Activated CD8-positive, alpha-beta memory T cell treated with anti-CD3 and anti-CD28 coated beads for 36 hours (primary cell): ENCODE data around the gene TXNDC5. TPM values are rescaled to one million over a fixed set of nuclear protein-coding genes. Genes with fewer than 3 reads are reported as not detected.
"Not testable (repeated sequence)": the region's sequence is repeated elsewhere in the genome, so short reads cannot be mapped to it uniquely, and the experiment has no call there.

Experiments used
- CTCF ChIA-PET: fragments of 350-600 bp; sonication (Branson Sonifier 250); formaldehyde crosslinking; loops from one replicate; lab custom pipeline; 2021; ENCODE audit warnings: antibody characterized with exemption; lab: Charles Lee
- POLR2A ChIA-PET: fragments of 350-600 bp; sonication (Branson Sonifier 250); formaldehyde crosslinking; loops from one replicate; lab custom pipeline; 2021; ENCODE audit warnings: antibody characterized with exemption; lab: Charles Lee
- total RNA-seq, 2 experiments: library from RNA; stranded (reverse); gene quantifications; one replicate each; pipeline ENCODE4 v1.2.3, GENCODE V29; 2021

TXNDC5 gene
- total RNA-seq, 2 experiments from 2014 or later = 85.5 to 89.4 TPM

GRCh38 chr6:7899889-7900213 is 10.7 kb downstream of the TXNDC5 start:
- POLR2A ChIA-PET = no interaction called here
- CTCF ChIA-PET = no interaction called here

GRCh38 chr6:7899101-7899888 is 11.3 kb downstream of the TXNDC5 start:
- ChIA-PET POLR2A (no interaction called here), CTCF (no interaction called here)

GRCh38 chr6:7898193-7898586 is 12.4 kb downstream of the TXNDC5 start:
- POLR2A ChIA-PET, CTCF ChIA-PET: not testable (repeated sequence)

DNA sequence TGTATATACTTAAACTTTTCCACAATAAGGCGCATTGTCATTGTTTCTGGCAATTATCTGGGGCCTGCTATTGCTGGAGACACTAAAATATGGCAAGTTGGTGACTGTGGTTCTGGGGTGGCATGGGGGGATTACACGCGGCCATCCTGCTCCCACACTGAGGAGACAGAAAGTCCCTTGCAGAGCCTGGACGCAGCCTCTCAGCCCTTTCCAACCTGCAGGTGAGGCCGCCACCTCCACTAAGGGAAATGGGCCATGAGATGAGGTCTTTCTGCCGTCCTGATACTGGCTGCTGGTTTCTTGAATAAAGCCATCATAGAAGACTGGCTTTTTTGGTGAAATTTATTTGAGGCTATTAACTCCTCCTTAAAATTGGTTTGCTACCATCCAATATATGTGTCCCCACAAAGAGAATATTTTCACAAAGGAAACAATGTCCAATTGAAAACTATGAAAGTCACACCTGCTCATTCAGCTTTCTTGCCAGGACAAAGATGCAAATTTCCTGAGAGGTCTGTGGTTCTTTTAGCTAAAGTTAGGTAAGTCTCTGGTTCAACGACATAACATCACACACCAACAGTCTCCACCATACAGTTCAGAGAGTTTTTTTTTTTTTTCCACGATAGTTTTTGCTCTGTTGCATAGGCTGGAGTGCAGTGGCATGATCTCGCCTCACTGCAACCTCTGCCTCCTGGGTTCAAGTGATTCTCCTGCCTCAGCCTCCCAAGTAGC is 13.0 kb downstream of the TXNDC5 start:
- POLR2A ChIA-PET = no interaction called here
- CTCF ChIA-PET = no interaction called here

DNA sequence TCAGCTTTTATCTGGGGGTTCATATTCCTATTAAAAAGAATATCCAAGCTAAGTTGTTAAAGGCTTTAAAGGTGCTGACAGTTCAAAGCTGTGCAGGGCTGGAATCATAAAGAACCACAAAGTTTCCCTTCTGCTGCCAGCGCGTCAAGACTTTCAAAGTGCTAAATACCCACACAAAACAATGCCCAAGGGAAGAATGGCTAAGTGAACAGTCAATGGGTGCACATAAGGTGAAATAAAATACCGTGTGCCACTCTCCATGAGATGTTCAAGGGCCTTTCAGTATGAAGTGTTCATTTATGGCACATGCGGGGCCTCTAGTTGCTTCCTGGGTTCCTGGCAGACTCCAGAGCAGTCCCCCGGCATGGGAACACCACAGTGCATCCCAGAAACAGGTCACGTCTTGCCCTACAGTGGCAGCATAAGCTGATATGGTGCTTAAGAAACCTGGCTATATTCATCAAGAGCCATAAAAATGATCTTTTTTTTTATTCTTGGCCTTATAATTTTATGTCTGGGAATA is 14.1 kb downstream of the TXNDC5 start:
- CTCF ChIA-PET = no interaction called here
- POLR2A ChIA-PET = no interaction called here

DNA sequence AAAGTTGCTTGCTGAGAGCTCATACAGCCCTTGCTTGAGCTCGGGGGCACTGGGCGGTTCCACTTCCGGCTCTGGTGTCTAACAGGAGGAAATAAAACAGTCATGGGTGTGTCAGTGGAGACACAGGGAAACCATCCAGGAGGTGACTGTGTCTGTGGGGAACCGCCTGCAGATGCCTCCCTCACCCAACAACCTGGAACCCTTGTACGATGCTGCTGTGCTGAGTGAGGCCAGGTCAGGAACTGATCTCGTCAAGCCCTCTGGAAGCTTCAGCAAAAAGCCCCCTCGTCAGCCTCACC is 15.5 kb downstream of the TXNDC5 start:
- ChIA-PET POLR2A (no interaction called here), CTCF (no interaction called here)

GRCh38 chr6:7894262-7895124 is 16.1 kb downstream of the TXNDC5 start:
- POLR2A ChIA-PET = no interaction called here
- CTCF ChIA-PET = no interaction called here

DNA sequence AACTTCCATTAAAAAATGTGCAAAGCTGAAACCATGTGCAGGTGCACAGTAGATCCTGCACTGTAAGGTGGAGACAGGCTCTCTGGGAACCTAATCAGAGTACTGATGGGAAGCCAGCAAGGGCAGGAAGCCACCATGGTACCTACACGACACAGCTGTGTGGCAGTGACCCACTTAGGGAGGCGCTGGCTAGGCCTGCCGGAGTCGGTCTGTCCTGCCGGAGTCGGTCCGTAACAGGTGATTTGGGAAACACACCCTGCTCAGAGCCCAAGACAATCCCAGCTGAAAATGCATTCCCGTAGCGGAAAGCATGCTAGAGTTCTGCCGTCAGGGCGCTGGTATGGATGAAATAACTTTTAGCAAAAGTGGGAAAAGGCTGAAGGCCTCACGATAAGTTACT is 17.2 kb downstream of the TXNDC5 start:
- POLR2A ChIA-PET = no interaction called here
- CTCF ChIA-PET = no interaction called here

- CTCF ChIA-PET = not testable (repeated sequence)
Measured at GRCh38 chr6:7892367-7892766, 18.2 kb downstream of the TXNDC5 start.

DNA sequence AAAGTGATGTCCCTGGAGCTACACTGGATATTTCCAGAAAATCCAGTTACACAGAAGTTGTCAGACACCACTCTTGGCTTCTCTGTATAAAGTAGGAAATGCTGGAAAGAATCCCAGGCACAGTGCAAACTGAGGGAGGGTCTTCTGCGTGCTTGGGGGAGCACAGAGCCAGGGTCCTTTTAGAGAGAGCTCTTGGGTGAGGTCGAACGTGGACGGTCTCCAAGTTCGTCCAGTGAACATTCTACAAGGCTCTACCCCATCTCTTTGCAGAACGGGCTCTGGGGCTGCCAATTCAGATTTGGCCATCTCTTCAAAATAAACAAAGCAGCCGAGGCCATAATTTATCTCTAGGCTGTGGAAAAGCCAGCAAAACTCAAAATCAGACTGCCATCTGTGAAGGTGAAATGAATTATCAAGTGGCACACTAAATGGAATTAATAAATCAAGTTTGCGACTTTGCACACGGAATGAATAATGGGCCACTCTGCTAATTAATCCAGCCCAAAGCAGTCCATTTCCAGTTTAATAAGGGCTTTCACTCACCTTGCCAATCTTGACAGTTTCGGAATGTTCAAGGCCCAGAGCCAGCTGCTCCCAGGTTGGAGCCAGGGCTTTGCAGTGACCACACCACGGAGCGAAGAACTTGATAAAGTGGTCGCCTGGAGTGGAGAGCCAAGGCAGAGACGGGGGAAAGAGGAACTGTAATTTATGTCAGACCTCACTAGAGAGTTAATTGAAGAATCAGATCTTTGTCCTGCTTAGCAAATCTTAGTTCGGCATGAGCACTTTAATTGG is 19.3 kb downstream of the TXNDC5 start:
- POLR2A ChIA-PET = no interaction called here

More at GRCh38 chr6:7892367-7892766, 18.2 kb downstream of the TXNDC5 start:
- POLR2A ChIA-PET = not testable (repeated sequence)

DNA sequence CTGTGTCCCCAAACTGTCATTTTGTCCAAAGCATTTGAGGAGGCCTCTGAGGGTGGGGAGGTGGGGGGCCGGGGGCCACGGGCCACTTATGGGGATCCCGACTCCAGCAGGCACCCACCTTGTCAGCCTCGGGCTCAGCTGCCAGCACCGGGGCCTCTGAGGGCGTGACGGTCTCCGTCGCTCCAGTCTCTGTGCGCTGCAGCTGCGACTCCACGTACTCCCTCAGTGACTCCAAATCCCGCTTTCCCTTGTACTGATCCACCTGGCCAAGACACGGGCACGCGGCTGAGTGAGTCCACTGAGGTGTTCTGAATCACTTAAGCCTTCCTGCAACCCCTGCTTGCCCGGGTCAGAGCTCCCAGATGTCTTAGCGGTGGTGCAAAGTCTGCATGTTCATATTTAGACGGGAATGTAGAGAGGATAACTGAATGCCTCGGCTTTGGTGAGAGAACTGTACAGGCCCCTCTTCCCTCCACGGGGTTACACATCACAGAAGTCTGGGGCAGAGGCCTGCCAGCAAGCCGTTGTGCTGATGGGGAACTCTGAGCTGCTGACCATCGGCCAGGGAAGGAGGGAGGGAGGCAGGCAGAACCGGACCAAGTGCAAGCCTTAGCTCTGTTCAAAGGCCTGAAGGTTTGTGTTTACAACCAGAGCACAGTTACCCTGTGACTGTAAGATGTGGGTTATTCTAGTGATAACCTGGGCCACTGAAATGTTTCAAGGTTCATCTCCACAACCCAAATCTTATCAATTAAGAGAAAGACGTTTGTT is 21.8 kb downstream of the TXNDC5 start:
- ChIA-PET CTCF (no interaction called here), POLR2A (no interaction called here)

More for the DNA sequence above, 19.3 kb downstream of the TXNDC5 start:
- CTCF ChIA-PET = no interaction called here

DNA sequence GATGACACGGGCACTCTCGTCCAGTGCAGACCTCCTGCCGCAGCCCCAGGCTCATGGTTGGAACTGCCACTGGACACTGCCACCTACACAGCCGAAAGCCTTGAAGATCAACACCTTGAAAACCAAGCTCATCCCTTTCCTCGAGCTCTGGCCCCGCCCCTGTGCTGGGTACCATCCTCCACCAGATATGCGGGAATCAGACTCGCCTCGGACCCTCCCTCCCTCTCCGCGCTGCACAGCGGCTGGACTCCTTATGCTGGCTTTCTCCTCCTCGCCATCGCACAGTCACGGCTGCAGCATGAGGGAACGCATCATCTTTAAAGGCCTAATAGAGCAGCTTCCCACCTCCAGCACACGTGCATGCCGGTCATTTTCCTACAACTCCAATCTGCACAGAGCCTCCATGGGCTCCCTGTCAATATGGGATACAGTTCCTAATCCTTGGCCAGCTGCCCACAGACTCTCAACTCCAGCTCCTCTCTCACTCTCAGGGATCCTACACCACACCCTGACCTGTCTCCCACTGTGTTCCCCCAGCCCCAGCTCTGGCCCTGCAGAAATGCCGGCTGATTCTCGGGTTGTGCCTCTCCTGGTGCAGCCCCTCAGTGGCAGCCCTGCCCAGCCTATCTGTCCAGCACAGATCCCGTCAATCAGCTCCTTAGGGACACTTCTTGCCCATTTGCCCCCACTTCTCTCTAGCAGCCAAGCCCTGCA is 23.2 kb downstream of the TXNDC5 start:
- ChIA-PET CTCF (no interaction called here), POLR2A (no interaction called here)

DNA sequence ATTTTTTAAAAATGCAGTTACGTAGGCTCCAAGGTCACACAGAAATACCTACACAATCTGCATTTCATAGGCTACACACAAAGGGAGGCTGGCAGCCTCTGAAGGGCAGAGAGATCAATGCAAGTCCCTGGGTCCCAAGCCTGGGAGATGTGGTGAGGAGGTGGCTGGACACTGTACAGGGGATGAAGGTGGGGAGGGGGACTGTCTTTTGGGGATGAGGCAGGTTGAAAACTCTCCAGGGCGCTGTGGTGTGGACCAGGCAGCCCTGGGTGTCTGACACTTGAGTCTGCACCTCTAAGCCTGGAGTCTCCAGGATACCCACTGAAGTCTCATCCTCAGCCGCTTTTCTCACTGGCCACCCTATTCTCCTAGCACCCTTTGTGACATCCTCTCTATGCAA is 24.5 kb downstream of the TXNDC5 start:
- ChIA-PET POLR2A (no interaction called here), CTCF (interaction anchor here (0.5 kb wide), 1 partner anchor 268 kb away, joined by 3 read pairs; no protein-coding TSS in a partner anchor)

DNA sequence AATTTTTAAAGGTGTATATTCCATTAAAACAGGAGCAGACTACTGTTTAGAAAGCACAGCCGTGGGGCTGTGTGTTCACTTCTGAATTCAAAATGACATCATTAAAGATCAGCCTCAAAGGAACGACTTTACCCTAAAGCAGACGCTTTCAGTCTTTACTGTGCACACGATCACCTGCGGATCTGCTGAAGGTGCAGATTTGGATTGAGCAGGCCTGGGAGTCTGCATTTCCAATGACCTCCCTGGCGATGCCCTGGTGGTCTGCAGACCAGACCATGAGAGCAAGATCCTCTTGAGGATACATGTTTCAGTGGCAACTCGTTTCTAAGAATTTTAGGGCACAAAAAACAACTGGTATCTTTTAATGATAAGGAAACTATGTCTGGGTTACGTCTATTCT is 27.2 kb downstream of the TXNDC5 start:
- ChIA-PET CTCF (no interaction called here), POLR2A (no interaction called here)

DNA sequence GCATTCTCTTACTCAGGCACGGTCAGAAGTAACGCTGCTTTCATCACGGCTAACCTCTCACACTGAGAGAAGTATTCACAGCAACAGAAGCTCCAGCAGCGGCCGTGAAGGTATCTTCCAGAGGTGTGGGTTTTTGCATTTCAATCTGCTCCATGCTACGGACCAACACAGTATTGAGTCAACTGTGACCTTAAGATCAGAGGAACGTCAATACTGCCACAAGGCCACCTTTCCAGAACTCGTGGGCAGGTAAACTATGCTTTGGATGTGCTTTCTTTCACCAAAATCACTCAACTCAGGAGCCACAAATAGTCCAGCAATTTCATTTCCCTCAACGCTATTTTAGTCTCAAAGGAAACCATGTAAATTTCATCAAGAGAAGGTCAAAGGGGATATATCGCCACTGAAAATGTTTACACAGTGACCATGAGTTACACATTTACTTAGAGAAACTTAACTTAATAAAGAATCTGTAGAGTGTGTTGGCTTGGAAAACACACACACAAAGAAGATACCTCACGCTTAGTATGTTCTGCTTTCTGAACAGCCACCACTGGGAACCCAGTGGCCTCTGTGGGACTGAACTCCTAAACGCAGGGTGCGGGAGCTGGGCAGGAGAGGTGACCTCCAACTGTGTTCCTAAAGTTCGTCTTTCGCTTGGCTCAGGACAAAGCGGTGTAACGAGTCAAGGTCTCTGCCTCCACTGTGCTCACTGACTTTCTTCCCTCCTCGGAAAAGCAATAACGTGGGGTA is 27.9 kb downstream of the TXNDC5 start:
- ChIA-PET CTCF (no interaction called here), POLR2A (no interaction called here)

DNA sequence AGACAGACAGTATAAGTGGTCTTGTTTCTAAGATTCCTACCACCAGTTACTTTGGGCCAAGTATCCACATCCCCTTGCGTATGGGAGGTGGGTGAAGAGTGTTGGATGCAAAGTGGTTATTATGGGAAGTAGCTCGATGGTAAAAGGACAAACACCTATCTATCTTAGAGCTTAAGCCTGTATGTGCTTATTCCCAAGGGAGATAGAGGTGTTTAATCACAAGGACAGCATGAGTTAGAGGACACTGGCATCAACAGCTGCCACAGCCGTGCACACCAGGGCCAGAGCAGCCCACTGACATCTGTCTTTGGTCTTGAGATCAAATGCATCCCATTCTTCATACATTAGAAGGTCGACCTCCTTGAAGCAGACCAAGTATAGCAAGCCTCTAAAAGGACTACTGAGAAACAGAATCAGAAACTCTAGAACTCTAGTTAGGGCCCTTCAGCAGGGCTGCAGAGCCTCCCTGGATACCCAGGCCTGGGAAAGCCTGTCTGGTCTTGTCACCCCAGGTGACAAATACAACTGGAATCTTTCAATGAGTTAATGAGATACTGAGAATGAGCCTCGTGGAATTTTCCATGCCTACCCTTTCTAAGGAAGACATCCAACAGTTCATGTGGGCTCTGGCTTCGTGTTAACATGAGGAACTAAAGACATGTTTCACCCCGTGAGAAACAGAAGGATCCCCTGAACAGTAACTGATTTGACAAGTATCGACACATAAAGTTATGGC is 28.7 kb downstream of the TXNDC5 start:
- CTCF ChIA-PET = no interaction called here

GRCh38 chr6:7880718-7881107 is 29.9 kb downstream of the TXNDC5 start:
- ChIA-PET POLR2A (no interaction called here), CTCF (no interaction called here)

More for the DNA sequence above, 28.7 kb downstream of the TXNDC5 start:
- POLR2A ChIA-PET = no interaction called here
